ENCODE data around the gene CDC25A. TPM values are rescaled to one million over a fixed set of nuclear protein-coding genes. Genes with fewer than 3 reads are reported as not detected.

The CDC25A gene
- total RNA-seq, 1 donor from 2014 or later = 3.4 TPM

DNA sequence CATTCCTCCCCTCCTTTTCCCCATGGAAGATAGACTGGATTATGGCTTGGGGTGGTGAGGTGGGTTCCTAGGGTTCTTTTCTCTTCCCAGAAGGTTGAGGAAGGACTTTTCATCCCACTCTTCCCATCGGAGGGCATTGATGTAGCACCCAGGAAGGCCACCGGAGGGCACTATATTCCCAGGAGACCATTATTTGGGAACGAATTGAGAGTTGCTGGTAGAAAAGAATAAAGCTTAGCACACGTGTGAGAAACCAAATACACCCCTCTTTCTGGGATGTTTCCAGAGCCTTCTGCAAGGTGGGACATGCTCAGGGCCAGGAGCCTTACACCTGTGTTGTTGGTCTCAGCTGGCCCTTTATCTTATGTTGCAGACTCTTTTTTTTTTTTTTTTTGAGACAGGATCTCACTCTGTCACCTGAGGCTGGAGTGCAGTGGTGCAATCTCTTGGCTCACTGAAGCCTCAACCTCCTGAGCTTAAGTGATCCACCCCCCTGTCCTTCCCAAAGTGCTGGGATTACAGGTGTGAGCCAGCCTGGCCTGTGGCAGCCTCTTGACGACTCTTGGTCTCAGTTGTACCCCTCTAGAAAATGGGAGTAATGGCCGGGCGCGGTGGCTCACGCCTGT lies 6.3 kb upstream of the CDC25A start:
- peak; percentile 61 for DNase-seq

DNA sequence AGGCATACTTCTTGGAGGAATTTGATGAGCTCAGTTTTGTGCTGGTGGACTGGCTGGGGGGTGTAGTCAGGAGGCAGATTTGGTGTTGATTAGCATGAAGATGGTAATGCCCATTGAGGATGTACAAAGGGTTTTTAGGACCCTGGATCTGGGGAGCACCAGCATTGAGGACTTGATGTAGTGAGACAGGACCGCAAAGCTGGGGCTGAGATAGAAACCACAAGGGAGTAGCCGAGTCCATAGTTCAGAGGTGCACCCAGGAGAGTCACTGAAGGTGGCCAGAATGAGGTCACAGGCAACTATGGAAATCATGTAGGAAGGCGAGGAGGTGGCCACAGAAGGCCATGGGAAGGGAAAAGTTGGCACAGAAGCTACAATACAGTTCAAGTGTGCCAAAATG lies 2.7 kb upstream of the CDC25A start:
- DNase-seq = no peak

DNA sequence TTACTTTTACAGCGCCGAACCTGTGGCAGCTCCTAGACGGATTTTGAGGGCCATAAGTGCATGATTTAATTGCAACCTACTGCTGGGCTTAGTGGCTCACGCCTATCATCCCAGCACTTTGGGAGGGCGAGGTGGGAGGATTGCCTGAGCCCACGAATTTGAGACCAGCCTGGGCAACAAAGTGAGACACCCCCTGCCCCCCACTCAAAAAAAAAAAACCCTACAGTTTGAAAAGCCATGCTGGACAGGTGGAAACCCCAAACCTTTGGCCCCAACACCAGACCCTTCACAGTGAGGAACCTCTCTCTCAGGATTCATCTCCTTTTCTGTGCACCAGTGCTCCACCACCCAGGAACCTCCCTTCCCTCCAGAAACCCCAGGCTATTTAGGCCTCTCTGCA lies 1.1 kb upstream of the CDC25A start:
- DNase-seq = no peak

DNA sequence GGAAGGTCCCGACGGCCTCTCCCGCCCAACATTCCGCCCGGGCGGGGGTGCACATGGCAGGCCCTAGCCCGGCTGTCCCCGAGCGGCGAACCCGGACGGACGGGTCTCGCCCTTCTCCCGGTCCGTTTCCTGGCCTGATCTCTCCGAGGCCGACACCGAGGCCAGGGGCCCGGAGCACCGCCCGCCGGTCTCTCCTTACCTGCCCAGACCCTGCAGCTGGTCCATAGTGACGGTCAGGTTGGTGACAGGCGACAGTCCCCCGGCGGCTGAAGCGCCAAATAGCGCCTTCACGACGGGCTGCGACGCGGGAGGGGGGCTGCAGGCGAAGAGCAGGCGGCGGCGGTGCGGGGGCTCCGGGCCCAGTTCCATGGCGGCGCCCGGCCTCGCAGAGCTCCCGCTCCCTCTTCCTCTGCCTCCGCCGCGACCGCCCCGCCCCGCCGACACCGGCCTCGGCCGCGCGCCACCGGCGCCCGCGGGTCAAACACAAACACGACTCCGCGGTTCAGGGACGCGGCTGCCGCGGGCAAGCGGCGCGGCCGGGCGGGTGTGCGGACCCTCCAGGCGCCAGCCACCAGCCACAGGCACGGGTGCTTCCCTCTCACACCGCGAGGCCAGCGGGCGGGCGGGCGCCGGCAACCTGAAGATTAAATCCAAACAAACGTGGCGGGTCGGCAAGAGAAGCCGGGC lies 495 bp downstream of the CDC25A start:
- DNase-seq = no peak

DNA sequence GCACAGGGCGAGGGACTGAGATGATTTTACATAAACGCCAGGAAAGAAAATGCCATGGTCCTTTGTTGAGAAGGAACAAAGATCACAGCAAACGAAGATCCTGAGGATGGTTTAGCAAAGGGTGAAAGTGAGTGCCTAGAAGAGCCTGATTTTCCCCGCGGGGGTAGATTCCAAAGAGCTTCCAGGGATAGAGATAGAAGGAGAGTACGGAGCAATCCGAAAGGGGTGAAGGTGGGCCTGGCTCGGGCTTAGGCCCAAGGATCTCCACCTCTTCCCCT lies 977 bp downstream of the CDC25A start:
- DNase-seq = no peak

DNA sequence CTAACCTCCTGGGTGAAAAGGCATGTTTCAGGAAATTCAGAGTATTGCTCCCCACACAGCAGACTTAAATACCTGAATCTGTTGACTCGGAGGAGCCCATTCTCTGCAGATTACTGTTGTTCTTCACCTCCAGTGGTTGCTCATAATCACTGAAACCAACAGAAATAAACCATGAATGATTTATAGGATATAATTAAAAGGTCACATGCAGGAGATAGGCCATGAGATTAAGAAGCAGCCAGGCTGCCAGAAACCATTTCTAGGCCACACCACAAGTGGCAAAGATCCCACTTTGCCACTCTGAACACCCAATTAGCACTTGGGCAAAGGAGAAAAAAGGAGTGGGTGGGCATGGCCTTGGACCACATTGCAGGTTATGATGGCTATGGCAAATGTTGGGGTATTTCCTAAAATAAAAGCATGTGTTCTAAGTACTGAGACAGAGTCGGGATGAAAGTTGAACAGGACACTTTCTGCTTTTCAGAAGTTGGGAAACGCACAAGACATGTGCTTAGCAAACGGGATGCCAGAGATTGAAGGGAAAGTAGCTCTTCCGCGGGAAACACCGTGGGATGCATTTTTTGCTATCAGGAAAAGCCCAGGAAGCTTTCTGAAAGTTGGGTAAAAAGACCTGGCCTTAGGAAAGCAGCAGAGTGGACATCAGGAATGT lies 1.5 kb downstream of the CDC25A start:
- DNase-seq = no peak

DNA sequence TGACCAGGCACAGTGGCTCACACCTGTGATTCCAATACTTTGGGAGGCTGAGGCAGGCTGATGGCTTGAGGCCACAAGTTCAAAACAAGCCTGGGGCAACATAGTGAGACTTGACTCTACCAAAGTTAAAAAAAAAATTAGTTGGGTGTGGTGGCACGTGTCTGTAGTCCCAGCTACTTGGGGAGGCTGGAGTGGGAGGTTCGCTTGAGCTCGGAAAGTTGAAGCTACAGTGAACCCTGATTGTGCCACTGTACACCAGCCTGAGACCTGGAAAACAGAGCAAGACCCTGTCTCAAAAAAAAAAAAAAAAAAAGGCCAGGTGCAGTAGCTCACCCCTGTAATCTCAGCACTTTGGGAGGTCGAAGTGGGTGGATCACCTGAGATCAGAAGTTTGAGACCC lies 3.1 kb downstream of the CDC25A start:
- DNase-seq = no peak

DNA sequence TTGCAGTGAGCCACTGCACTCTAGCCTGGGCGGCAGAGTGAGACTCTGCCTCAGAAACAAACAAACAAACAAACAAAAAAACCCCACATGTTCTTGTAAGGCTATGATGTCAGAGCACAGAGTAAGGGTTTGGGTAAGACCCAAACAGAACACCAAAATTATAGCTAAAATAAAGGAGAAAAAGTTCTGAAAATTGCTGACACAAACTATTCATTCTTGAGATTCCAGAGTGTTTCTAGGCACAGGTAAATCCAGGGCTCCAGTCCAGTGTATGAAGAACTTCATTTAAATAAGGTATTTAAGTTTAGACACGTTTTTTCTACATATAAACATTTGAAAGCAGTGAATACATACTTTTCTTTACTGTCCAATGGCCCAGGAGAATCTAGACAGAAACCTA lies 3.9 kb downstream of the CDC25A start:
- no peak for DNase-seq

DNA sequence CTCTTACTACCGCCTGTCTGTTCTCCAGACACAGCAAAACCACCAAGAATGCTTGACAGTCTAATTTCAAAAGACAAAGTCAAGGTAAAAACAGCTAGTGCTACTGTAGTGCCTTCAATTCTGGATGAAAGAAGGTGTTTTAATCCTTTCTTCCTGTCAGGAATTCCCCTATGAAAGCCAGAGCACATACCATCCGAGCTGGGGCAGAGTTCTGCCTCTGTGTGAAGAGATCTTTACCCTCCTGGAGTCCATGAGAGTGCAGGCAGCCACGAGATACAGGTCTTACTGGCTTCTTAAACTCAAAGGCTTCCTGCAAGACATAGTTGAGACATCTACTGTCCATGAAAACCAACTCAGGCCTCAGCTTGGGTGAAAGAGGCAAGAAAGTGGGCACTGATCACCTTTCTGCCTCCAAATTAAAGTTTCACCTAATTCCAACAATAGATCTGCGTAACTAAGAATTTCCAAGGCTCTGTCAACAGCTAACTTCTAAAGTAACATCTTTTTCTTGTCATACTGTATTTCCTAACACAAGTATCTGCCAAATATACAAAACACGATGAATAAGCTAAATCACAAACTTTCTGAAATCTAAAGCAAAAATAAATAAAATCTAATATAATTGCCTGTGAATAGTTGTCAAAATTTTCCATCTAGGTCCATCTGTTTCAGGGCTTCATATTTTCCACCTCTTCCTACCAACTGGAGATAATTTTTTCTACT lies 7.5 kb downstream of the CDC25A start:
- DNase-seq = no peak

DNA sequence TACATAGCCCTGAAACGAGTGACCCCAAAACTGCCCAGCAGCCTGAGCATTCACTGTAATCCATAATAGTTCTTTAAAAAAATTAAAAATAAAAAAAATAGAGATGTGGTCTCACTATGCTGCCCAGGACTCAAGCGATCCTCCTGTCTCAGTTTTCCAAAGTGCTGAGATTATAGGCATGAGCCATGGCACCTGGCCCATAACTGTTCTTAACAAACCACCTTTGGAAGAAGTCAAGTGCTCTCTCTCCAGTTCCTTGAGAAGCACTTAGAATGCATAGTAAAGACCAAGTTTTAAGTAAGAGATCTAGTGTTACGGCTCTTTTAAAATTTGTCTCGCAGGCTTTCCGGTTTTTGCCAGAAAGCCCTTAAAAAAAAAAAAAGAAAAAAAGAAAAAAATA lies 8.2 kb downstream of the CDC25A start:
- no peak for DNase-seq

DNA sequence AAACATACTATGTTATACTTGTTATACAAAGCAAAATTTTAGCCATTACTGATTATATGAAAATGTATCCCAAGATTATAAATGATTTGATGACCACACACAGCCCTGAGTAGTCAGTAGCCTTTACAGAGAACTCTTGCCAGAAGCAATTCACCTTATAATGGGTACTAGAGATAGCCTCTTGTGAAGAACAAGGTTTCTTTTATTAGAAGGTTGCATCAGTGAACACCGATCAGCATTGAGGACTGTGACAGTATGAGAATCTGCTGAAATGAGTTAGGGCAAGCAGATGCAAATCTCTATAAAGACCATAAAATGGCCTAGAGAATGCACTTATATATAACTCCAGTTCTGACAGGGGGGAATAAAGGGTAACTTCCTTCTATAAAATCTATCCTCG lies 10.1 kb downstream of the CDC25A start:
- no peak for DNase-seq

DNA sequence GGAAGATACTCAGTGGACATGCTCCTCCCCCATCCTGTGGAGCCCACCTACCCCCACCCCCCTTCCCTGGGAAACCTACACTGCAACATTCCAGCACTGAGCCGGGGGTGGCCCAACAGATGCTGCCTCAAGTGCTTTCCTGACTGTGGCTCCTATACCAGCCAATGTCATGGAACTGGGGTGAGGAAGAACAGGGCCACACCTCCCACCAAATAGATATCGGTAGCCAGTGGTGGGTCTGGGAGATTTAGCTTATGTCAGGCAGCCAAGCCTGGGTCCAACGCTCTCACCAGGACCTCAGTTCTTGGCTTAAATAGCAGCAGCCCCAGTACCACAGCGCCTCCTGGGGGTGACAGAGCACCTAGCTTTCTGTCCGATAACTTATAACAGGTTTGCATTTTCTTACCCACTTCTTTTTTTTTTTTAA lies 30.3 kb downstream of the CDC25A start:
- peak; percentile 9 for DNase-seq

DNA sequence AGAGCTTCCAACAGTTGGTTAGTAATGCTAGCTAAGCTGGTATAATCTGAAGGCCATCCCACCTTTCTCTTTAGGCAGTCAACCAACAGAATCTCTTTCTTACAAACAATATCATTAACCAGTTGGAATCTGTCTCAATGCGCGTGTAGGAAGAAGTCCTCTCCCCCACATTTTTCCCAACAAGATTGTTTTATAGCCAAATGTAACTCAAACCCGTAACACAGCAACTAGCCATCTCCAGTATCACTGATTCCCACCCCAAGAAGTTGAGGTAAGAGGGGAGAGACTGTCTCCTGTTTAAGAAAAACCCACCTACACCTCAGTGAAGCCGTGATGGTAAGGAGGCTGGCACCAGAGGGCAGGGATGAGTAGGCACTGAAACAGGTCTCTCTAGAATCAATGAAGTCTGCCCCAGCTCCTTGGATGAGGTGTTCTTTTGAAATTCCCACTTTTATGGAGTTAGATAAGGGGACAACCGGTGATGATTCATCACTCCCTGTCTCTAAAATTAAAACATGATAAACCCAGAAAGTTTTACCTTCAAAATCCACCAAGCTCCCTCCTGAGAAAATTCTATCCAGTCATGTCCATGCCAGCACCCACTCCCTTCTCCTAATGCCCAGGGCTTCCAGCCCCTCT lies 30.9 kb downstream of the CDC25A start:
- no peak for DNase-seq

DNA sequence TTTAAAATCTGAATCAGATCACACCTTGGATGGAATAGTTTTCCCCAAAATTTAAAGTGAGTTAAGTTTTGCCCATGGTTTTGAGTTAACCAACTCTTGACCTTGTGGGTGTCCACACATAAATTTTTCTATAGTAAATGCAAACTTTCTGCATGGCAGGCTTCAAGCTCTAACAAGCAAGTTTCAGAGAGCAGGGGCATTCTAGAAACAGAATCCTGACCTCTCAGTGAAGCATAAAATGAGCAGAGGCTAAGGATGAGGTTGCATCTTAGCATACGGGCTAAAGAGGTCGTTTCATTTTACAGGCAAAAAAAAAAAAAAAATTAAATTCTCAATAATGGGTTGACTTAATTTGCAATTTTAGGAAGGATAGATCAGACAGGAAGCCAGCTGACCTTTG lies 32.1 kb downstream of the CDC25A start:
- DNase-seq = no peak

DNA sequence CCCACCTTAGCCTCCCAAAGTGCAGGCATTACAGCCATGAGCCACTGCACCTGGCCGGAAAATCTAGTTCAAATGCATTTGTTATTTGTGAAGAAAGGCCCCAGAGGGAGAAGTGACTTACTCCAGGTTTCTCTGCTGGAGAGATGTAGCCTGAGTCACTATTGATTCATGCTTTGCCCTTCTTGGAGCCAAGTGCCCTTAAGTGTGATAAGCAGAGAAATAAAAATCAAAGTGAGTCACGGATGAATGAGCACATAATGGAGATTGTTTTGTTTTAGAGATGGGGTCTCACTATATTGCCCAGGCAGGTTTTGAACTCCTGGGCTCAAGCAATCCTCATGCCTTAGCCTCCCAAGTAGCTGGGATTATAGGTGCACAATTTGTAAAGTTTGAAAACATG lies 33.1 kb downstream of the CDC25A start:
- no peak for DNase-seq

DNA sequence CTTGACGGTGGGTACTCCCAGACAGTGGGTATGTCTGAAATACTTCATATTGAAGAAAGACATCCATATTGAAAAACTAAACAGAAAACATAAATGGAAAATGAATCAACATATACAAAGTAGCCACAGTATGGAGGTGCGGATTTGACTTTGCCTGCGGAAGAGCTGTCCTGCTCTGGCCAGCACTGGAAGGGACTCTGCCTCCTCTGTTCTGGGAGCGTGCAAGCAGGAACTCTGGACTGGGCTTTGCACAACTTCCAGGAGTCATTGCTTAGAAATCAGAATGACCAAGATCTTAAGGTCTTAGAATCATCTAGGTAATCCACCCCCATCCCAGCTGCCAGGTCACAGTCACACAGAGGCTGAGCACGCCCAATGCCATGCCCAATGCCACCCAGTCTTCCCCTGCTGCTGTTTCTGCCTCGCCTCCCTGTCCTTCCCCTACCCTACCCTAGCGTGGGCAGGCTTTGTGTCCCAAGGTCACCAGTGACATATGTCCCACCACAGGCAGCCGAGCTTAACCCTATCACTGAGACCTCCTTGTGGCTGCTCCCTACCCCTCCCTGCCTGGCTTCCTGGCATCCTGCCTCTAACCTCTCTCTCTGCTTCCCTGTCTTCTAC lies 36.3 kb downstream of the CDC25A start:
- DNase-seq = no peak

DNA sequence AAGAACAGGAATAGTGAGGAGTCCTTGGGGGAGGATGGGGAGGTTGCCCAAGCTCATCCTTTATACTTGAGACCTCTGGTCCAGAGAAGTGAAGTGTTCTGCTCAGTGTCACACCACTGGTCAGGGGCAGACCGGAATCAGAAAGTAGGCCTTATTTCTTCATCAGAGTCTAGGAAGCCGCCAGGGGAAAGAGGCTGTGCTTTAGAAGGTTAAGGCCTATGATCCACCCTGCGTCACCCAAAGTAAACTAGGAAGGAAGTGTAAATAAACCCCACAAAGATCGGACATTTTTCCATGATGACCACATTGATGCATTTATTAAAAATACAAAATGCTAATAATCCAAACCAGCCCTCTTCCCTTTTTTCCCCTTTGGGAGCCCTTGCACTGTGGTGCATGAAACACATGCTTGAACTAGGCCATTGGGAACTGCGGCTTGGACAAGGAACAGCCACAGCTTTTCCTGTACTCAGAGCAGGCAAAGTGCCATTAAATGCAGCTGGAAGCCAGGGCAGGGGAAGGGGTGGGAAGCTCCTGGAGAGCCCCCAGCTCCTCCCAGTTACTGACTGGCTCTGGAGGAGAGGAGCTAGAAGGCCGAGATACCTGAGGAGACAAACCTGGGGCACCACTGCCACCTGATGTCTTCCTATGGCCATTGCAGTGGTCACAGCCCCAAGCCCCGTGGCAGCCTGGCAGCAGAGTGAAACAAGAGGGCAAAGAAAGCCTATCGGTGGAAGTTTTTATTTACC lies 37.0 kb downstream of the CDC25A start:
- DNase-seq = peak; percentile 76

DNA sequence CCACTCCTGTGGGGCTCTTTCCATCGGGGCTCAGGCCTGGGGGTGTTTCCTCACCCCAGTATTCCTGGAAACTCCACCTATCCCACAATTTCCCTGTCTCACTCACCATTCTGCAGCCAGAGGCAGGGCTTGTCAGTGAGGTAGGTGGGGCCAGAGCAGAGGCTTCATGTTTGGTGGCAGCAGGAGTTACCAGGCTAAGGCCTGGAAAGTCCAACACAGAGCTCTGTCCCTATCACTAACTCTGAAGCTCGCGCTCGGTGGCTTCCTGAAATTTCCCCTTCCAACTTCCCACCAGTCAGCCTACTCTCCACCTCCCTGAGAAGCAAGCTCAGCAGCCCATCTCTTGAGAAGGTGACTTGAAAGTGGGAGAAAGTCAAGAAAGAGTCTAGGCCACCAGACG lies 44.2 kb downstream of the CDC25A start:
- DNase-seq = no peak

DNA sequence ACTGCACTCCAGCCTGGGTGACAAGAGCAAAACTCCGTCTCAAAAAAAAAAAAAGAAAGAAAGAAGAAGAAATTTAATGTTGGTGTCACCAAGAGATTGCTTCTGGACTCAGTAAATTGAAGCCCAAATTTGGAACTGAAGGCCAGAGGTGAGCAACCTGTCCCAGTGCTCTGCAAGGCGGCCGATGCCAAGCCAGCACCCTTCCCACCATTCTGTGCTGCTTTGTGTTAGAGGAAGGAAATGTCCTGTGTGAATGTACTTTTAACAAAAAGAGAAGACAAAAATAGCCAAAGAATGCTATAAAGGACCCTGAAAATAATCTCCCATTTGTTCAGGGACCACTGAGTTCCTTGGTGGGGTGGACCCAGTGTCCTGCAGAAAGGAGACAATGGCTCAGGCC lies 44.6 kb downstream of the CDC25A start:
- DNase-seq = no peak

DNA sequence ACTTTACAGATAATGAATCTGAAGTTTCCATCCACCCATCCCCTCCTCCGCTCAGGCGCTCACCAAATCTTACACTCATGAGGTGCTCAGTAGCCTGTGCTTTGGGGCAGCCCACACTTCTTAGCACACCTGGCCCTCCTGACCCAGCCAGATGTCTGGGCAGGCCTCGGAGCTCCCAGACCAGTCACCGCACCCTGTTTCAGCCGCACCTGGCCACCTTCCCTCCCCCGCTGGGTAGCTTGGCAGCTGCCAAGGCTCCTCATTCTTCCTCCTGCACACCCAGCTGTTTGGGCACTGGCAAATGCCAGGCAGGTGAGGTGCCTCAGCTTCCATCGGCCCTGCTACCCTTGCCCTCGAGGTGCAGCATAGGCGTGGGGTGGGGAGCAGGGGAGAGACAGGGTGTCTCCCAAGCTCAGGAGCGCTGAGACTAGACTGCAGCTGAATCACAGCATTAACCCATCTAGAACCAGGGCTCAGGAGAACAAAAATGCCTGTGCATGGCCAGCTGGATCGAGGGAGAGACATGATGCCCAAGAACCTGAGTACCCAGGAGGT lies 45.8 kb downstream of the CDC25A start:
- DNase-seq = no peak

DNA sequence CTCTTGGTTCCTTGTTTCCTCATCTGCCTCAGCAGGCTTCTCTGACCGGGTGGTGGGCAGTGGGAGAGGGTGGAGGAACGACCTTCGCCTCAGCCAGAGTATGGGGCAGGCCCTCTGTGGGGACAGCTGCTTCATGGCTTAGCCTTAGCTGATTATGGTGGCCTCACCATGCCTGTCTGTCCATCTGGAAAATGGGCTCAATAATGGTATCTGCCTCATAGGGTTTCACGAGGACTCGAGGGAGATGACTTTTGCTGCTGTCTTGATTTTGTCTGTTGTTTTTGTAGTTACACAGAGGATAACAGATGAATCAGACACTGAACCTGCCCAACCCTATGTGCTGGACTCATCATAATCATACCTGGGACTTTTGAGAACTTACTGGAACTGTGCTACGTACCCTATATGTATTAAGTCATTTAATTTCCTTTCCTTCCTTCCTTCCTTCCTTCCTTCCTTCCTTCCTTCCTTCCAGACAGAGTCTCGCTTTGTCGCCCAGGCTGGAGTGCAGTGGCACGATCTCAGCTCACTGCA lies 46.5 kb downstream of the CDC25A start:
- no peak for DNase-seq

Data from skin of body (tissue), 2 donors.